ENCODE results near the gene IL4R.
"Not testable (repeated sequence)": the region's sequence is repeated elsewhere in the genome, so short reads cannot be mapped to it uniquely, and the experiment has no call there.

IL4R gene

DNA sequence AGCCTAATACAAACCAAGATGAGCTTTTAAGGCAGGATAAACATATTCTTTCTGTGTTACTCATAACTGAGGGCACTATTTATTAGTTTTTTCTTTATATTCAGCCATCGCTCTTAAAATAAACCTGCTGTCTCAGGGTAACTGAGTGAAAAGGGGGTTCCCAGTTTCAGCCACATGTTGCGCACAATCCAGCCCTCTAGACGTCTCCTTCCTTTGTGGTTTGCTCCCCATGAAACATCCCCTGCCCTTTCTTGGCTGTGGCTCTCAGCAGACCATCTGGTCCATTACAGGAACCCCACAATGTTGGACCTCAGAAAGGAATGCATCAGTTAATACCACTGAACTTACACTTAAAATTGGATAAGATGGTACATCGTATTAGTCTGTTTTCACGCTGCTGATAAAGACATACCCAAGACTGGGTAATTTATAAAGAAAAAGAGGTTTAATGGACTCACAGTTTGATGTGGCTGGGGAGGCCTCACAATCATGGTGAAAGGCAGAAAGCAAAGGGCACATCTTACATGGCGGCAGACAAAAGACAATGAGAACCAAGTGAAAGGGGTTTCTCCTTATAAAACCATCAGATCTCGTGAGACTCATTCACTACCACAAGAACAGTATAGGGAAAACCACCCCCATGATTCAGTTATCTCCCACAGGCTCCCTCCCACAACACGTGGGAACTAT is 75.6 kb downstream of the IL4R start:
- no peak for DNase-seq
- in situ Hi-C loops (cut with MboI; ENCODE audit: low pct_unique_long_range_greater_than_20kb, low sequenced_read_pairs): loop anchor here (10.0 kb wide), 1 partner anchor 55 kb away; no protein-coding TSS in a partner anchor

DNA sequence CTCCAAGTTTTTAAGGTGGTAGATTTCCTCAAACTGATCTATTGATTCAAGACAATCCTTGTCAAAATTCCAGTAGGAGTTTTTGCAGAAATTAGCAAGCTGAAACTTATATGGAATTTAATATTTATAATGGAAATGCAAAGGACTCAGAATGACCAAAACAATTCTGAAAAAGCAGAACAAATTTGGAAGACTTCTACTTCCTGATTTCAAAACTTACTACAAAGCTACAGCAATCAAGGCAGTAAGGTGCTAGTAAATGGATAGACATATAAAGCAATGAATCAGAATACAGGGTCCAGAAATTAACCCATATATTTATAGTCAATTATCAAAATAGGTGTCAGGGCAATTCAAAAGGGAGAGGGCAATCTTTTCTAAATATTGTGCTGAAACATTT is 76.4 kb downstream of the IL4R start:
- in situ Hi-C loops (cut with MboI; ENCODE audit: low pct_unique_long_range_greater_than_20kb, low sequenced_read_pairs): no loop called here
- peak; percentile 53 for DNase-seq

GRCh38 chr16:27392671-27393070 is 78.9 kb downstream of the IL4R start:
- in situ Hi-C loops (cut with MboI; ENCODE audit: low pct_unique_long_range_greater_than_20kb, low sequenced_read_pairs): no loop called here
- DNase-seq: no peak

GRCh38 chr16:27394516-27394915 is 80.7 kb downstream of the IL4R start:
- in situ Hi-C loops (cut with MboI; ENCODE audit: low pct_unique_long_range_greater_than_20kb, low sequenced_read_pairs): no loop called here
- no peak for DNase-seq

GRCh38 chr16:27398341-27398893 is 84.6 kb downstream of the IL4R start:
- in situ Hi-C loops (cut with MboI; ENCODE audit: low pct_unique_long_range_greater_than_20kb, low sequenced_read_pairs); DNase-seq: not testable (repeated sequence)

- DNase-seq: peak; percentile 79
- in situ Hi-C loops (cut with MboI; ENCODE audit: low pct_unique_long_range_greater_than_20kb, low sequenced_read_pairs): no loop called here
Measured at GRCh38 chr16:27398894-27399853, 85.4 kb downstream of the IL4R start.

DNA sequence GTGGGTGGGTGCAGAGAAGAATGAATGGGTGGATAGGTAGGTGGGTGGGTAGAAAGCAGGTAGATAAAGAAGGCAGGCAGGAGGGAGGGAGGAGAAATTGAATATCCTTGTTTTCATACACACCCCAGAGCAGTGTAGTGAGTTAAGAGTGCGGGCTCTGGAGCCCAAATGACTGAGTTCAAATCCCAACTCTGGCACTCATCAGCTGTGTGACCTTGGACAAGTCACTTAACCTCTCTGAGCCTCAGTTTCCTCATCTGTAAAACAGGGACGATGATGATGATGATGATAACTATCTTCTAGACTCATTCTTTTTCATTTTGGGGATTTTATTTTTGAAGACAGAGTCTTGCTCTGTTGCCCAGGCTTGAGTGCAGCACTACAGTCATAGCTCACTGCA is 86.2 kb downstream of the IL4R start:
- no peak for DNase-seq
- in situ Hi-C loops (cut with MboI; ENCODE audit: low pct_unique_long_range_greater_than_20kb, low sequenced_read_pairs): no loop called here

DNA sequence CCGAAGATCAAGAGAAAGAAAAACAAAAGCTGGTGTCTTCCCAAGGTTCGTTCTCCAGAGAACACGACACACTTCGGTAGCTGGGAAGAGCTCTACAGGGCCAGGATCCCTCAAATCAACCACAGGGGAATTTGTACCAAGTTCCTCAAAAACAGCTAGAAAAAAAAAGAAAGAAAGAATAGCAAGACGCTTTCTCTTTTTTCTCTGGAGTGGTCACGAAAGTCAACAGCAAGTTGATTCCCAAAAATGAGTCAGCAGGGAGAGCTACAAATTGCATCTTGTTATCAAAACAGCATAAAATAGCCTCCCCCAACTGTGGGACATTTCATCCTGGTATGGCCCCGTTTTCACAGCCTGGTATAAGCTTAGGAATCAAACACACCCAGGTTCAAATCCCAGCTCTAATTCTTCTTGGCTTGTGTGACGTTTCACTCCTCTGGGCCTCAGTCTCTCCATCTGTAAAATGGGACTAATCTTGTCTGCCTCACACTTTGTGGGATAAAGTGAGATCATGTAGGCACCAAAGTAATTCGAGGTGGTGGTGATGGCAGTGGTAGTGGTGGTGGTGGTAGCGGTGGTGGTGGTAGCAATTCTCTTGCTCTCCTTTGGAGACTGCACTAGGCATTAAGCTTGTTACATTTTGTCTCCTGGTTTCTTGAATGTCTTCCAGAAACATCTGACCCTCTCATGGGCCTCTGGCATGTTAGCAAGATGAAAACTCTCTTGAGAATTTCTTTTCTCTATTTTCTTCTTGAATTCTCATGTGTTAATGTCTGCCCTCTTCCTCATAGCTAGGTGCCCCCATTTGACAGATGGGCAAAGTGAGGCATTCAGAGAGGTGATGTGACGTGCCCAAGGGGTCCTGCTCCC is 87.2 kb downstream of the IL4R start:
- DNase-seq: peak; percentile 85
- in situ Hi-C loops (cut with MboI; ENCODE audit: low pct_unique_long_range_greater_than_20kb, low sequenced_read_pairs): no loop called here

- in situ Hi-C loops (cut with MboI; ENCODE audit: low pct_unique_long_range_greater_than_20kb, low sequenced_read_pairs): no loop called here
Measured at GRCh38 chr16:27401768-27402568, 88.2 kb downstream of the IL4R start, which contains the start of gene IL21R. Gene IL21R, plus strand, starts transcription at chr16:27402174. Its CDS starts 27,898 bp downstream, at chr16:27430072.

GRCh38 chr16:27402569-27402963 is 88.8 kb downstream of the IL4R start:
- in situ Hi-C loops (cut with MboI; ENCODE audit: low pct_unique_long_range_greater_than_20kb, low sequenced_read_pairs): no loop called here

More at GRCh38 chr16:27401768-27402568, 88.2 kb downstream of the IL4R start, which contains the start of gene IL21R:
- peak; percentile 92 for DNase-seq

DNA sequence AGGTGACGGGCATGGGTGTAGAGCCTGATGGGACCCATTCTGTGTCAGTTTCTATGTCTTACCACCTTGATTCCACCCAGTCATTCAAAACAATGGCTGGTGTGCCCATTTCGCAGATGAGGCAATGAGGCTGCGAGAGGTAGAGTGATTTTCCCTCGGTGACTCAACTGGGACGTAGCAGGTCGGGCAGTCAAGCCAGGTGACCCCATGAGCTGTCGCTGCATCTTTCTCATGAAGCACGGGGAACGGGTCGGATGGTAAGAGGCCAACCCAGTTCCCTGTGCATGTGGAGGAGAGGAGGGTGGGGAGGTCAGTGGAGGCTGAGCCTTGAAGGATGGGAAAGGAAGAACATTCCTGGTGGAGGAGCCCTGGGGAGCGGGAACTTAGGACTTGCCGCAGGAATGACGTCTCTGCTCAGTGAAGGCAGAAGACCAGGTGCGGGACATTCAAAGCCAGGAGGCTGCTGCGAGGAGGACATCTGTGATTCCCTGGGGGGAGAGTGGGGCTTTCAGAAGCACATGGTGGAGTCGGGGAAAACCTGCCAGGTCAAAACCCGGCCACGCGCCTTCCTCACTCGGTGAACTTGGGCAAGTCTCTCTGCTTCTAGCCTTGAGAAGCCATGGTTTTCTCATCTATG is 89.3 kb downstream of the IL4R start:
- no peak for DNase-seq

More at GRCh38 chr16:27402569-27402963, 88.8 kb downstream of the IL4R start:
- no peak for DNase-seq

DNA sequence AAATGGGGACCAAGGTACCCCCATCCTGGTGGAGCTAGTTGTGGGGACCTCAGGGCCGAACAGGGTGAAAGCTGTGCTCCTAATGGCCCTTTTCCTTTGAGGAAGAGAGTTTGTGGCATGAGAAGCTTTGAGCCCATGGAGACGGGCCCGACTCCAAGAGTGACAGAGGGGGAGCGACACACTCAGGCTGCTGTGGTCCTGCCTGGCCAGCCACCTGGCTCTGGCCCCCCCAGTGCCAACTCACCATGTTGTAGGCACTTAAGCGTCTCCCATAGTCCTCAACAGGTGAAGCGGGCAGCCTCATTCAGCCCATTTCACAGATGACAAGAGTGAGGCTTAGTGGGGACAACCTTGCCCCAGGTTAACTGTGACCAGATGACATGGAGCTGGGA is 89.8 kb downstream of the IL4R start:
- DNase-seq: no peak
- in situ Hi-C loops (cut with MboI; ENCODE audit: low pct_unique_long_range_greater_than_20kb, low sequenced_read_pairs): no loop called here

More for the DNA sequence above, 89.3 kb downstream of the IL4R start:
- in situ Hi-C loops (cut with MboI; ENCODE audit: low pct_unique_long_range_greater_than_20kb, low sequenced_read_pairs): no loop called here

DNA sequence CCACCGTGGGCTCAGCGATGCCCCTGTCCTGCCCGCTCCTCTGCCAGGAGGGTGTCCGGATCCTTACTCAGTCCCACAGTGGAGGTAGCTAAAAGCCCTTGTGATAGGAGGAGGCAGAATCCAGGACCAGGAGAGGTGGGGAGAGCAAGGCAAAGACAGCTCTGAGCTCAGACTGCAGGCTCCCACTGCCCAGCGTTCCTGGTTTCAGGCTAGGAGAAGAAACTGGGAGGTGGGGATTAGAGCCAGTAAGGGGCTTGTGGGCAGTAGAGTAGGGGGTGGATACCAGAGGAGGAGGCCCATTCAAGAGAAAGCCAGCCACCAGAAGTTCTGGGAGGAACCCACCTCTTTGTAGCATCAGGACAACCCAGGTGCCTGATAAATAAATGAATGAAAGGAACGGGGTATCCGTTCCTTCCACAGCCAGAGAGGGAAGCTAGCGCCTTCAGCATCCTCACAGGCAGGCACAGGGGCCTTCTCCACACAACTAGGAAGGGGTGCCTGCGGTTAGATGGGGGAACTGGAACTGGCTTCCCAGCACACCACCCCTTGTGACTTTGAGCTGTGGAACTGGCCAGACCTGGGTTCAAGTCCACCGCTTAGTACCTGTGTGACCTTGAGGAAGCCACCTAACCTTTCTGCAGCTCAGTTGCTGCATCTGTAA is 90.5 kb downstream of the IL4R start:
- in situ Hi-C loops (cut with MboI; ENCODE audit: low pct_unique_long_range_greater_than_20kb, low sequenced_read_pairs): no loop called here
- DNase-seq: no peak

- in situ Hi-C loops (cut with MboI; ENCODE audit: low pct_unique_long_range_greater_than_20kb, low sequenced_read_pairs): no loop called here
- no peak for DNase-seq
Measured at GRCh38 chr16:27405546-27406451, 92.0 kb downstream of the IL4R start.

GRCh38 chr16:27406511-27407128 is 92.8 kb downstream of the IL4R start:
- no peak for DNase-seq
- in situ Hi-C loops (cut with MboI; ENCODE audit: low pct_unique_long_range_greater_than_20kb, low sequenced_read_pairs): no loop called here

- in situ Hi-C loops (cut with MboI; ENCODE audit: low pct_unique_long_range_greater_than_20kb, low sequenced_read_pairs): no loop called here
- no peak for DNase-seq
Measured at GRCh38 chr16:27407133-27407532, 93.4 kb downstream of the IL4R start.
